ENCODE results near the gene TMPRSS6. TPM values are rescaled to one million over a fixed set of nuclear protein-coding genes. Genes with fewer than 3 reads are reported as not detected.

TMPRSS6 gene
- total RNA-seq, 1 experiment from 2014 or later: not detected

GRCh38 chr22:37067428-37067827 lies 42.1 kb downstream of the TMPRSS6 start:
- DNase-seq (ENCODE audit: low read depth): no peak

- DNase-seq (ENCODE audit: low read depth): no peak
Observed at GRCh38 chr22:37065961-37066360, 43.6 kb downstream of the TMPRSS6 start.

GRCh38 chr22:37065180-37065579 lies 44.3 kb downstream of the TMPRSS6 start:
- no peak for DNase-seq (ENCODE audit: low read depth)

- no peak for DNase-seq (ENCODE audit: low read depth)
Observed at GRCh38 chr22:37064553-37064952, 45.0 kb downstream of the TMPRSS6 start.

DNA sequence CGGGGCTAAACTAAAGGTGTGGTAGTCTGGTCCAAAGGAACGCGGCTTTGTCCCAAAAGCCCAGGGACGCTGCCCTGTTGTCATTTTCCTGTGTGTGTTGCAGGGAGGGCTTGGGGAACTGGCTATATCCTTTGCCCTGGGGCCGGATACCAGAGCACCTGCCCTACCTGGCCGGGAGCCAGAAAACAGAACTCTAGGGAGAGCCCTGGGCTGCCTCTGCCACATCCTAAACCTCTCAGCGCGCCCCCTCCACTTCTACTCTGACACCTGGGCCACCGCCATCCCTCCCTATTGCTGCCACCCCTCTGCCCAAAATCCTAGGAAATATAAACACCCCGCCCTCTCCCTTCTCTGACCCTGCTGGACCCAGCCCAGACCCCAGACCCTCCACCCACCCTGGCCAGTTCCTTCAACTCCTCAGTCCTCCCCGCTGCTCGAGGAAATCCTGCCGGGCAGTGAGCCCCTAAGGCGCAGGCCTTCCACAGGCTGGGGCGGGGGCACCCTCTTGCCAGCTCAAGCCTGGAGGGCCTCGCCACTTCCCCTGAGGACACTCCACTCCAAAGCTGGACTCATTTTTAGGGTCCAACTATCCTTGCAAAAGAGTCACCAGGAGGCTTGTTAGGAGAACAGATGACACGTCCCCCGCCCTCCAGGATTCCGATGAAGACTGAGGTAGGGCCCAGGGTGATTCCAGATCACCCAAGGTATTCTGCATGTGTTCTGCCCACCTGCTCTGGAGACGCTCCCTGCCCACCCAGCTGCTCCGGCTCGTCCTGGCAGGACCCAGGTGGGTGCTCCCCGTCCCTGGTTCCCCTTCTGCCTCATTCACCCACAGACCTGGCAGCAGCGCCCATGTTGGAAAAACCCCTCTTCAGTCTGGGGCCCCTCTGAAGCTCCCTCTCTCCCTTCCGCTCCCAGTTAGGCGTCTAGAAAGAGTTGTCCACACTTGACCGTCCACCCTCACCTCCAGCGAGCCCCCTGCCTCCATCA lies 45.8 kb downstream of the TMPRSS6 start:
- no peak for DNase-seq (ENCODE audit: low read depth)

DNA sequence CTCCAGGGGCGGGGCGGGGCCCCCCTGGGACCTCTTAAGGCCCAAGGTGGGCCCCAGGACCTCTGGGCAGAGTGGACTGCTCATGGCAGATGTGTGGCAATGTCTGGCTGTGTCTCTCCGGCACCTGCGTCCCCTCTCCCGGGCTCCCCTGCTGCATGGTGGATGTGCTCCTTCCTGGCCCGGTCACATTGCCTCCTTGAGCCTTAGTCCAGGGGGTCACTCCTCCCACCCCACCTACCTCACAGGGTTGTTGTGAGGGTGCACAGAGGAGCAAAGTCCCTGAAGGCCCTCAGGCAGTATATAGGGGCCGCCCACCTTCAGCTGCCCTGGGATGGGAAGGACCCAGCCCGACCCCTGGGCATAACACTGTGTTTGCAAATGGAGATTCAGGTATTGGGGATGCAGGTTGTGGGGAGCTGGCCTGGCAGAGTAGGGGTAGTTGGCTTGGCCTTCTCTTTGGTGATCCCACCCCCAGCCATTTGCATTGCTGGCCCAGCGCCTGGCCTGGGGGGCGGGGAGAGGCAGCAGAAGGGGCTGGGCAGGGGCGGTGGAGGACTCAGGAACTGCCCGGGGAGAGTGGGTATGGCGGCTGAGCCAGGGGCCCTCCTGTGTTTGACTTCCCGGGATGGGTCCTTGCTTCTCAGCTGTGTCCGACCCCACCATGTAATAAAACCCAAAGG lies 46.7 kb downstream of the TMPRSS6 start:
- DNase-seq (ENCODE audit: low read depth): no peak

GRCh38 chr22:37062376-37062675 lies 47.2 kb downstream of the TMPRSS6 start:
- no peak for DNase-seq (ENCODE audit: low read depth)

DNA sequence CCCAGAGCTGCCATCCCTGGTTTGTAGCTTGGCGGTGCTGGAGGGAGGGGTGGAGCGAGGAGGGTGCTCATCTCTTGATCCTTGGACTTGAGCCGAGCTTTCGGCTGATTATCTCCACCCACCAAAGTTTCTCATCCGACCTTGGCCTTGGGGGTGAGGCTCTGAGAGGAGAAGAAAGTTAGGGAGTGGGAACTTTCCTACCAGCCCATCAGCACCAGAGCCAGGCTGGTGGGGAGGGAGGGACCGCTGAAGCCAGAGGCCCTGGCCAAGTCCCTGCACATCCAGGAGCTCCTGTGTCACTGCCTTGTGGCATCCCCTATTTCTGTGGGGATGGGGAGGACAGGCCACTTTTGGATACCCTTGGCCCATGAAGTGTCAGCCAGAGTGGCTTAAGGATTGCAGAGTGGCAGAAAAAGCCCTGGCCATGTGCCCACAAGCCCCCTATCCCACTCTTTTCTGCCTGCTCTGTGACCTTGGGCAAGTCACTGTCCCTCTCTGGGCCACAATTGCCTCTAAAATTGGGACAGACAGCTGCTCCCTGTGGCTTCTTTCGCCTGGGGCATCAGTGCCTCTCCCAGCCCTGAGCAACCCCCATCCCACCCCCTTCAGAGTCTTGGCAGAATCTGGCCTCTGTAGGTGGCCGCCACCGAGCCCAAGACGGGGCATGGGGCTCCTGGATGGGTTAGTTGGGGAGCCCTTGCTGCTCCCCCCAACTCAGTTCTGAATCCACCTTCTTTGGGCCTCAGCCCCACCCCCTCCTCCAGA lies 47.7 kb downstream of the TMPRSS6 start:
- no peak for DNase-seq (ENCODE audit: low read depth)

GRCh38 chr22:37060801-37061610 lies 48.5 kb downstream of the TMPRSS6 start:
- DNase-seq (ENCODE audit: low read depth): no peak

DNA sequence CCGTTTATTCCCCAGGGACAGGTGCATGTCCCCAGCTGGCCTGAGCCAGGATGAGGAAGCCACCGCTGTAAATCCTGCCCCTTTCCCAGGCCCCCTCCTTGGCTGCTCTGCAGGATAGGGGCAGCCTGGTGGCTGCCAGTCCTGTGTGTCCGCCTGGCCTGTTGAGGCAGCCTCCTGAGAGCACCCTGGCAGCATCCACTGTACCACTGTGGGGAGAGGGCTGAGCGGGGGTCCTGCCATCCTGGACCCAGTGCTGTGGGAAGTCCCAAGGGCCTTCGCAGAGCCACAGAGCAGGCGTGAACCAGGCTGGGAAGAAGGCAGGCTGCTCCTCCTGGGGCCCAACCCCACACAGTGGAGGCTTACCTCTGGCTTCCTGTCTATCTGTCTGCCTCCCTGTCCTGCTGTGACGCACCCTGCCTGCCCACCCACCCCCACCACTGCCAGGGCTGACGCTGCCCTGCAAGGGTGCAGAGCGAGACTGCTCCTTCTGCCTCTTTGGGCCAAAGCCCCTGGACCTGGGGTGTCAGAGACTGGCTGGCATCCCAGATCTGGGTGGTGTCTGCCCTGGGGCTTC lies 49.5 kb downstream of the TMPRSS6 start:
- DNase-seq (ENCODE audit: low read depth): no peak

DNA sequence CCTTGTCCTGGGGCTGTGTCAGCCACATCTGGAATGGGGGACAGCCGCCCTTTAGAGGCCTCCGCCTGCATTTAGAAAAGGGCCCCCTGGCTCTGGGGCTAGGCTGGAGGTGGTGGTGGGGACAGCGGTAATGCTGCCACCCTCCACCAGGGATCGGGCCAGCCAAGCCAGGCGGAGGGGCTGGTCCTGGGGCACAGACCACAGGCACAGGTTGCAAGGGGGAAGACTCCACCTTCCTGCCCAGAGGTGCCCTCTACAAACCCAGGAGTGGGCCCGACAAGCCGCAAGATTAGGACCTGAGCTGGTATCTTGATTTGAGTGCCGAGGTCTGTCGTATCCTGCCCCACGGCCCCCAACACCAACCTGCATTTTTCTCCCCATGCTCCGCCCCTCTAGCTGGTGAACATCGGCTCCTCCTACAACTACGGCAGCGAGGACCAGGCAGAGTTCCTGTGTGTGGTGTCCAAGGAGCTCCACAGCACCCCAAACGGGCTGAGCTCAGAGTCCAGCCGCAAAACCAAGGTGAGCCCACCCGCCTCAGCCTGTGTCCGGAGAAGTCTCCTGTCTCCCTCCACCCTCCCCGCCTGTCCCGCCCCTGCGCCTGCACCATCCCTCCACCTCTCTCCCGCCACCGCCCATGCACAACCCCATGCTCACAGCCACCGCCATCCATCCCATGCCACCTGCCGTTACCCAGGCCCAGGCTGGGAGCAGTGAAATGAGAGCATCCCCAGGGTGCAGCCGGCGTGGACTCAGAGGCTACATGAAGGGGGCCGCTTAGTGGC lies 50.4 kb downstream of the TMPRSS6 start:
- DNase-seq (ENCODE audit: low read depth): no peak

DNA sequence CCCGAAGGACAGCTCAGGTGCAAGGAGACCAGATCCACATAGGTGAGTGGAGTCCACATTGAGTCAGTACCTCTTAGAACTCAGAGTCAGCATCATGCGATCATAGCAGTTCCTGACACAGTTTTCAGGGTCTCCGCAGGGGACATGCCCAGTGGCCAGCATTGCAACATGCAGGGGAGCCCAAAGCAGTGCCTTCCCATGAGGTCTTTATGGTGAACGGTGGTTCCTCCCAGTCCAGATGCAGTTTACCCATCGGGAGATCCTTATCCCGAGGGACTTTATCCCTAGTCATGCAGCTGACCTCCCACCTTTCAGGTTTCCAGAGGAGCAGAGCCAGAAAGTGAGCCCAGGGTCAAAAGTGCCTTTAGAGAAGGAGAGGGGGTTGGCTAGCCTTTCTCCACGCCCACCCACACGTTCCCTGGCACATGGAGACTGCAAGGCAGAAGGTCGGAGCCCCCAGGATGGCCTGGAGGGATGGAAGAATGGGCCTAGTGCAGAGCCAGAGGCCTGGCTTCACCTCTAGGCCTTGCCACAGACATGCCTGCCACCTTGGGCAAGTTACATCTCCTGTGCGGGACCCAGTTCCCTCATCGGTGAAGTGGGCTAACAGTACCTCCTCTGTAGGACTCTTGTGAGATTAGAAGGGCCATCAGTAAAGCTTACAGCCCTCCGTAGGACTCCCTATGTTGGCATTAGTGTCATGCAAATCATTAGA lies 51.6 kb downstream of the TMPRSS6 start:
- no peak for DNase-seq (ENCODE audit: low read depth)

- no peak for DNase-seq (ENCODE audit: low read depth)
Observed at GRCh38 chr22:37057226-37057625, 52.3 kb downstream of the TMPRSS6 start.

GRCh38 chr22:37056246-37056645 lies 53.3 kb downstream of the TMPRSS6 start:
- DNase-seq (ENCODE audit: low read depth): no peak

DNA sequence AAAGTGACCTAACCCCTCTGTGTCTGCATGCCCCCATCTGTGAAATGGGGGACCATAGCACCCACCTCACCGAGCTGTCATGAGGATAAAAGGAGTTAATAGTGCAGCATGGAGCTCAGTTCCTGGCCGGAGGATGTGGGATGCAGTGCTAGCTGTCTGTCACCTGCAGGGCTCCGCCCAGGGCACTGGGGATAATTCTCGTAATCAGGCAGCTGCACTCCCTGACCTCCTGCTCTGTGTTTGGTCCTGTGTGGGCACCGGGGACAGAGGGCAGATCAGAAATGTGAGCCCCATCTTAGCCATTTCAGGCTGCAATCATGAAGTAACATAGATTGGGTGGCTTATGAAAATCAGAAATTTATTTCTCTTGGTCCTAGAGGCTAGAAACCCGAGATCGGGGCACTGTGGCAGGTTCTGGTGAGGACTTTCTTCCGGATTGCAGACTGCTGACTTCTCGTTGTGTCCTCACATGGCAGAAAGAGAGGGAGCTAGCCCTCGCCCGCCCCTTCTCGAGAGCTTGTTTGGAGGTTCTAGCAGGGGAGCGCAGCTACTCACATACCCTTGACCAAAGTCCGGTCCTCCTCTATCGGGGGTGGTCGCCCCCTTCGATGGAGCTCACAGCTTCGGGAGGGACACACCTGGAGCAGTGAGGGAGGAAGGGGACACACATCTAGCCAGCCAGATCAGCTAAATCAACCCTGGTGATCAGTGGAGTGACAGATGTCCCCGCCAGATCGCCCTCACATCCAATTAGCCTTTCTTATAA lies 54.7 kb downstream of the TMPRSS6 start:
- no peak for DNase-seq (ENCODE audit: low read depth)

- no peak for DNase-seq (ENCODE audit: low read depth)
Observed at GRCh38 chr22:37054056-37054395, 55.5 kb downstream of the TMPRSS6 start.

DNA sequence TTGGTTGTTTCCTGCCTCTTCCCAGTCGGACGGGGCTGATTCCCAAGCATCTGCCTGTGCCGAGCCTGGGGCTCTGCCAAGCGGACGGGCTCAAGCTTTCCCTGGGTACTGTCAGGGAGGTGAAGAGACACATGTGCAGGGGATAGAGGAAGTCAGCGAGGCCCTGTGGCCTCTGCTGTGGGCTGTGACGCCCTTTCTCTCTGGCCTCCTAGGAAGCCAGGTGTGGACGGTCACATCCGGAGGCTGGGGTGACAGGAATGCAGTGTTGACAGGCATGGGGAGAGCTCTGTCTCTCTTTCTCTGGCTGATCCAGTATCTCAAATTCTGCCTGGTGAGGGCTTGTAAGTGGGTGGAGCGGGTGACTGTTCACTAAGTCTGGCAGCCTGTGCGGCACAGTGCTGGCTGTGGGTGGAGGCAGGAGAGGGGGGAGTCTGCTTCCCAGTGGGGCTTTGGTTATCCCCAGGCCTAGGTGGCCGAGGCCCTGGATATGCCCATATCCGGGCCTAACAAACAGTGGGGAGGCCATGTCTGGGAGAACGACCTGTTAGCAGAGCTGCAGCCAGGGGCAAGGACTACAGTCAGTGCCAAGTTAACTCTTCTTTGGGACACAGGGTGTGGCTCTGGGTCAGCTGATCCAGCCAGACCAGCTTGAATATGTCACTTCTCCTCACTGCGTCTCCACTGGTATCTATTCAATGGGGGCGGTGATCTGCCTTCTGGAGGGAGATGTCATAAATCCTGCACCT lies 56.0 kb downstream of the TMPRSS6 start:
- no peak for DNase-seq (ENCODE audit: low read depth)

Data from LHCN-M2 (cell line).